Keratinocyte (primary cell): ENCODE data around the gene PALM3.

ENCODE experiments used
- CTCF ChIP-seq, 3 experiments: IDR thresholded peaks in 1 of 3; conservative IDR thresholded peaks in 1 of 3; optimal IDR thresholded peaks in 1 of 3; 2 replicates in 2 of 3; 3 replicates in 1 of 3; pipeline versions ENCODE3 to v1.5.1; 2011; ENCODE audit warnings: low read length in 3 of 3, mild to moderate bottlenecking in 3 of 3, moderate library complexity in 2 of 3, control low read depth in 1 of 3, inconsistent platforms in 1 of 3; ENCODE audit not compliant: insufficient read depth in 2 of 3; ENCODE audit errors: extremely low read depth in 1 of 3
- EZH2 ChIP-seq: IDR thresholded peaks from one replicate; pipeline ENCODE4 v1.6.1; 2012; ENCODE audit warnings: inconsistent platforms, mild to moderate bottlenecking, low read length, moderate library complexity

GRCh38 chr19:14102102-14102696 lies 40.3 kb upstream of the PALM3 start:
- no peak for TF ChIP-seq CTCF (optimal IDR thresholded peaks at IDR 0.05 in 1 of 3, IDR thresholded peaks at IDR 0.05 in 1 of 3, conservative IDR thresholded peaks at IDR 0.05 in 1 of 3; ENCODE audit: extremely low read depth in 1 of 3, insufficient read depth in 2 of 3, low read length in 3 of 3)
- TF ChIP-seq EZH2: no peak
